ENCODE measurements around the gene RAPGEF4. TPM values are rescaled to one million over a fixed set of nuclear protein-coding genes. Genes with fewer than 3 reads are reported as not detected.

The RAPGEF4 gene
- total and polyA plus RNA-seq, 4 donors: 0.46 to 22.8 (median 3.9) TPM

- H3K9me3 ChIP-seq (ENCODE audit: control insufficient read depth, low read length): no peaks in the 10 kb centered on the region
- no peaks in the 10 kb centered on the region for H3K27me3 ChIP-seq (ENCODE audit: control insufficient read depth in 1 of 2, insufficient read depth in 2 of 2, low read length in 1 of 2)
- no peak overlapping the region for H3K27ac ChIP-seq (ENCODE audit: low read depth in 1 of 2, low read length in 2 of 2)
- 75 to 84% methylated on average over 6 of the region's 6 CpGs for WGBS, 2 donors
- DNase-seq (no peak), ATAC-seq (ENCODE audit: low FRiP score) (no peak)
- H3K36me3 ChIP-seq (ENCODE audit: control insufficient read depth in 1 of 2, insufficient read depth in 2 of 2, low read length in 1 of 2): no peaks in the 10 kb centered on the region
- H3K4me1 ChIP-seq (ENCODE audit: control insufficient read depth in 1 of 2, insufficient read depth in 2 of 2, low read length in 2 of 2): no peaks in the 10 kb centered on the region
- intact Hi-C loops (cut with DNase I): no loop called here
- no peak overlapping the region for H3K4me3 ChIP-seq (ENCODE audit: low read length in 2 of 2)
These were observed 99.2 kb downstream of the RAPGEF4 start for GRCh38 chr2:172834881-172835280.

GRCh38 chr2:172836347-172836821, 100.7 kb downstream of the RAPGEF4 start:
- Histone ChIP-seq H3K4me1 (ENCODE audit: control insufficient read depth in 1 of 2, insufficient read depth in 2 of 2, low read length in 2 of 2) (no peaks in the 10 kb centered on the region), H3K4me3 (ENCODE audit: low read length in 2 of 2) (no peak overlapping the region), H3K27ac (ENCODE audit: low read depth in 1 of 2, low read length in 2 of 2) (no peak overlapping the region), H3K9me3 (ENCODE audit: control insufficient read depth, low read length) (no peaks in the 10 kb centered on the region), H3K27me3 (ENCODE audit: control insufficient read depth in 1 of 2, insufficient read depth in 2 of 2, low read length in 1 of 2) (no peaks in the 10 kb centered on the region), H3K36me3 (ENCODE audit: control insufficient read depth in 1 of 2, insufficient read depth in 2 of 2, low read length in 1 of 2) (no peaks in the 10 kb centered on the region)
- intact Hi-C loops (cut with DNase I): no loop called here
- WGBS, 2 donors: 79 to 80% methylated on average over 6 of the region's 6 CpGs
- ATAC-seq (ENCODE audit: low FRiP score) (peak; percentile 65), DNase-seq (no peak)

- Histone ChIP-seq H3K36me3 (ENCODE audit: control insufficient read depth in 1 of 2, insufficient read depth in 2 of 2, low read length in 1 of 2) (no peaks in the 10 kb centered on the region), H3K27me3 (ENCODE audit: control insufficient read depth in 1 of 2, insufficient read depth in 2 of 2, low read length in 1 of 2) (no peaks in the 10 kb centered on the region), H3K27ac (ENCODE audit: low read depth in 1 of 2, low read length in 2 of 2) (no peak overlapping the region), H3K4me3 (ENCODE audit: low read length in 2 of 2) (no peak overlapping the region), H3K9me3 (ENCODE audit: control insufficient read depth, low read length) (no peaks in the 10 kb centered on the region), H3K4me1 (ENCODE audit: control insufficient read depth in 1 of 2, insufficient read depth in 2 of 2, low read length in 2 of 2) (no peaks in the 10 kb centered on the region)
- intact Hi-C loops (cut with DNase I): no loop called here
- ATAC-seq (ENCODE audit: low FRiP score) (no peak), DNase-seq (no peak)
These were observed 101.2 kb downstream of the RAPGEF4 start for GRCh38 chr2:172836827-172837226.

- DNase-seq (no peak), ATAC-seq (ENCODE audit: low FRiP score) (no peak)
- Histone ChIP-seq H3K9me3 (ENCODE audit: control insufficient read depth, low read length) (no peaks in the 10 kb centered on the region), H3K27ac (ENCODE audit: low read depth in 1 of 2, low read length in 2 of 2) (no peak overlapping the region), H3K4me3 (ENCODE audit: low read length in 2 of 2) (no peak overlapping the region), H3K4me1 (ENCODE audit: control insufficient read depth in 1 of 2, insufficient read depth in 2 of 2, low read length in 2 of 2) (no peaks in the 10 kb centered on the region), H3K27me3 (ENCODE audit: control insufficient read depth in 1 of 2, insufficient read depth in 2 of 2, low read length in 1 of 2) (no peaks in the 10 kb centered on the region), H3K36me3 (ENCODE audit: control insufficient read depth in 1 of 2, insufficient read depth in 2 of 2, low read length in 1 of 2) (no peaks in the 10 kb centered on the region)
- WGBS, 2 donors: 93 to 100% methylated on average over 2 of the region's 2 CpGs
- intact Hi-C loops (cut with DNase I): no loop called here
These were observed 103.8 kb downstream of the RAPGEF4 start for GRCh38 chr2:172839446-172839845.

GRCh38 chr2:172842511-172843265, 107.0 kb downstream of the RAPGEF4 start:
- no peaks in the 10 kb centered on the region for H3K36me3 ChIP-seq (ENCODE audit: control insufficient read depth in 1 of 2, insufficient read depth in 2 of 2, low read length in 1 of 2)
- ATAC-seq (ENCODE audit: low FRiP score) (no peak), DNase-seq (no peak)
- no peak overlapping the region for H3K27ac ChIP-seq (ENCODE audit: low read depth in 1 of 2, low read length in 2 of 2)
- no peaks in the 10 kb centered on the region for H3K9me3 ChIP-seq (ENCODE audit: control insufficient read depth, low read length)
- no peaks in the 10 kb centered on the region for H3K27me3 ChIP-seq (ENCODE audit: control insufficient read depth in 1 of 2, insufficient read depth in 2 of 2, low read length in 1 of 2)
- intact Hi-C loops (cut with DNase I): no loop called here
- no peak overlapping the region for H3K4me3 ChIP-seq (ENCODE audit: low read length in 2 of 2)
- H3K4me1 ChIP-seq (ENCODE audit: control insufficient read depth in 1 of 2, insufficient read depth in 2 of 2, low read length in 2 of 2): no peaks in the 10 kb centered on the region
- WGBS, 2 donors: 85 to 89% methylated on average over 5 of the region's 5 CpGs

GRCh38 chr2:172843266-172843582, 107.6 kb downstream of the RAPGEF4 start:
- no peaks in the 10 kb centered on the region for H3K9me3 ChIP-seq (ENCODE audit: control insufficient read depth, low read length)
- DNase-seq (no peak), ATAC-seq (ENCODE audit: low FRiP score) (no peak)
- H3K4me3 ChIP-seq (ENCODE audit: low read length in 2 of 2): no peak overlapping the region
- H3K27me3 ChIP-seq (ENCODE audit: control insufficient read depth in 1 of 2, insufficient read depth in 2 of 2, low read length in 1 of 2): no peaks in the 10 kb centered on the region
- H3K27ac ChIP-seq (ENCODE audit: low read depth in 1 of 2, low read length in 2 of 2): no peak overlapping the region
- H3K36me3 ChIP-seq (ENCODE audit: control insufficient read depth in 1 of 2, insufficient read depth in 2 of 2, low read length in 1 of 2): no peaks in the 10 kb centered on the region
- 94 to 97% methylated on average over 1 of the region's 1 CpG for WGBS, 2 donors
- intact Hi-C loops (cut with DNase I): no loop called here
- no peaks in the 10 kb centered on the region for H3K4me1 ChIP-seq (ENCODE audit: control insufficient read depth in 1 of 2, insufficient read depth in 2 of 2, low read length in 2 of 2)

- H3K4me1 ChIP-seq (ENCODE audit: control insufficient read depth in 1 of 2, insufficient read depth in 2 of 2, low read length in 2 of 2): no peaks in the 10 kb centered on the region
- 76 to 77% methylated on average over 6 of the region's 6 CpGs for WGBS, 2 donors
- intact Hi-C loops (cut with DNase I): no loop called here
- H3K27ac ChIP-seq (ENCODE audit: low read depth in 1 of 2, low read length in 2 of 2): no peak overlapping the region
- no peaks in the 10 kb centered on the region for H3K27me3 ChIP-seq (ENCODE audit: control insufficient read depth in 1 of 2, insufficient read depth in 2 of 2, low read length in 1 of 2)
- ATAC-seq (ENCODE audit: low FRiP score): no peak
- H3K9me3 ChIP-seq (ENCODE audit: control insufficient read depth, low read length): no peaks in the 10 kb centered on the region
- no peak for DNase-seq
- H3K36me3 ChIP-seq (ENCODE audit: control insufficient read depth in 1 of 2, insufficient read depth in 2 of 2, low read length in 1 of 2): no peaks in the 10 kb centered on the region
- no peak overlapping the region for H3K4me3 ChIP-seq (ENCODE audit: low read length in 2 of 2)
These were observed 108.5 kb downstream of the RAPGEF4 start for GRCh38 chr2:172843902-172844715.

GRCh38 chr2:172845028-172845630, 109.5 kb downstream of the RAPGEF4 start:
- Histone ChIP-seq H3K27me3 (ENCODE audit: control insufficient read depth in 1 of 2, insufficient read depth in 2 of 2, low read length in 1 of 2) (no peaks in the 10 kb centered on the region), H3K4me3 (ENCODE audit: low read length in 2 of 2) (no peak overlapping the region), H3K4me1 (ENCODE audit: control insufficient read depth in 1 of 2, insufficient read depth in 2 of 2, low read length in 2 of 2) (no peaks in the 10 kb centered on the region), H3K27ac (ENCODE audit: low read depth in 1 of 2, low read length in 2 of 2) (no peak overlapping the region), H3K9me3 (ENCODE audit: control insufficient read depth, low read length) (no peaks in the 10 kb centered on the region), H3K36me3 (ENCODE audit: control insufficient read depth in 1 of 2, insufficient read depth in 2 of 2, low read length in 1 of 2) (no peaks in the 10 kb centered on the region)
- no peak for ATAC-seq (ENCODE audit: low FRiP score)
- DNase-seq: no peak
- intact Hi-C loops (cut with DNase I): no loop called here
- 92 to 95% methylated on average over 2 of the region's 2 CpGs for WGBS, 2 donors

All from aorta (tissue), 5 donors.